HG03066 (cell line): ENCODE data around the gene FANCL.
"Not testable (repeated sequence)": the region's sequence is repeated elsewhere in the genome, so short reads cannot be mapped to it uniquely, and the experiment has no call there.

Source experiments
- ATAC-seq: cut with Tn5 transposase; IDR thresholded peaks from one replicate; pipeline ENCODE4 v1.9.1; 2021; ENCODE audit warnings: low read depth; ENCODE audit not compliant: unreplicated experiment

Gene FANCL

DNA sequence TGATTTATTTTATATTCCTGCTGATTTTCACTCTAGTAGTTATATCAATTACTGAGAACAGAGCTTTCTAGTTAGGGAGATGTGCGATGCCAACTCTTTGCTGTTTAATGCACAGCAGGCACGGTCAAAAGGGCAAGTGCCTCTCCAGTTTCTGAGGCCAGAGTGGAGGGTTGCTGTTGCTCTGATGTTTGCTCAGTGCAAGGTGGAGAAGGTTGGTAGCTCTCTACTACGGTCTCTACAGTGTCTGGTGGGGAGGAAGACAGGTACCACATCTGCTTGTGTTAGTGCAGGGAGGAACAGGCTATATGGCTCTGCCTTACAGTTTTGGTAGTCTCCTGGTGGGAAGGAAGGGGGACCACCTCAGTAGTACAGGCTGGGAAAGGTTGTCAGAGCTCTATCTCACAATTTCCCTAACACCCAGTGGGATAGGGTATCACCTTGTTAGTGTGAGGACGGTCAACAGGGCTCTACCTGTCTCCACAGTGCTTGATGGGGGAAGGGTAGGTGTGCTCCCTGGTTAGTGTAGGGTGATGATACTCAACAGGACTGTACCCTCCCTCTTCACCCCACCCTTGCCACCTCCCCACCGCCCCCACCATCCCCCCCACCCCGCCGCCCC lies 85.9 kb downstream of the FANCL start:
- no peak for ATAC-seq

DNA sequence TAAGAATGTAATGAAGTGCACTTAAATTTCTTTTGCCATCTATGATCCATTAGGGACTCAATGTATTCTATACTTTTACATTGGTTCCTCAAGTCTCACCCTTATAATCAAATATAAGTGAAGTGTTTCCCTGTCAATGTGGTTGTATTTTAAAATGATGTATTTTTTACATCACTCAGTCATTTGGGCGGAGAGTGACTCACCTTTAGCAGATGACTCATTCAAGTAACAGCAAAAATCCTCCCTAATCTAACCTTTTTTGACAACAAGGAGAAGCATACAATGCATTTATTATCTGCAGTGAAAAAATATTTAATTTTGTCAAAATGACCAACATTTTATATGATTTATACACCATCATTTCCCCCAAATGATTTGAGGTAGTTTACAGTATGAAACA lies 94.4 kb downstream of the FANCL start:
- ATAC-seq = no peak

DNA sequence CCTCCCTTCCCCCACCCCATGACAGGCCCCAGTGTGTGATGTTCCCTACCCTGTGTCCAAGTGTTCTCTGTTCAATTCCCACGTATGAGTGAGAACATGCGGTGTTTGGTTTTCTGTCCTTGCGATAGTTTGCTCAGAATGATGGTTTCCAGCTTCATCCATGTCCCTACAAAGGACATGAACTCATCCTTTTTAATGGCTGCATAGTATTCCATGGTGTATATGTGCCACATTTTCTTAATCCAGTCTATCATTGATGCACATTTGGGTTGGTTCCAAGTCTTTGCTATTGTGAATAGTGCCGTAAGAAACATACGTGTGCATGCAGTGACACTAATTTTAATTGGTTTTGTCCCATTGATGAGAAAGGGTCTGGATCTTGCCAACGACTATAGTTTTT lies 95.4 kb downstream of the FANCL start:
- ATAC-seq = not testable (repeated sequence)

- ATAC-seq = no peak
These were observed 100.5 kb downstream of the FANCL start for GRCh38 chr2:58140508-58141072.

- no peak for ATAC-seq
These were observed 102.6 kb downstream of the FANCL start for GRCh38 chr2:58138396-58139030.

GRCh38 chr2:58137856-58138255 lies 103.3 kb downstream of the FANCL start:
- no peak for ATAC-seq

GRCh38 chr2:58137221-58137620 lies 103.9 kb downstream of the FANCL start:
- no peak for ATAC-seq

- no peak for ATAC-seq
These were observed 105.3 kb downstream of the FANCL start for GRCh38 chr2:58135861-58136260.

GRCh38 chr2:58133395-58133794 lies 107.7 kb downstream of the FANCL start:
- ATAC-seq = no peak

- no peak for ATAC-seq
These were observed 109.7 kb downstream of the FANCL start for GRCh38 chr2:58131191-58132011.

DNA sequence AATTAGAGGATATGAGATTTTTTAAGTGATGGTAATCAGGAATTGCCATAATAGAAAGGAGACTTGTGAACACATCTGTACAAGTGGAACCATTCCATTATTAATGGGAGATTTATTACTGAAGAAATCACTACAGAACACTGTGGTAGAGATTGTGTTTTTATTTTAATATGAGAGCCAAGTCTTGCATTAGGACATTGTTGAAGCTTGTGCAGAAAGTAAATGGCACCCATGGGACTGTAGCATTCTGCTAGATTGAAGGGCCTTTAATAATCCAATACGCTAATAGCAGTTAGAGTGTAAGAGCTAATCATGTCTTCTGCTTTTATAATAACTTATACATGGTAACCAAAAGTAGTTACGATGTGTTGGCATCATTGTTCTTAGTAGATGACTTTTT lies 110.9 kb downstream of the FANCL start:
- ATAC-seq = no peak

GRCh38 chr2:58127111-58127510 lies 114.0 kb downstream of the FANCL start:
- no peak for ATAC-seq

- no peak for ATAC-seq
These were observed 118.6 kb downstream of the FANCL start for GRCh38 chr2:58122540-58122939.

GRCh38 chr2:58122040-58122439 lies 119.1 kb downstream of the FANCL start:
- no peak for ATAC-seq

DNA sequence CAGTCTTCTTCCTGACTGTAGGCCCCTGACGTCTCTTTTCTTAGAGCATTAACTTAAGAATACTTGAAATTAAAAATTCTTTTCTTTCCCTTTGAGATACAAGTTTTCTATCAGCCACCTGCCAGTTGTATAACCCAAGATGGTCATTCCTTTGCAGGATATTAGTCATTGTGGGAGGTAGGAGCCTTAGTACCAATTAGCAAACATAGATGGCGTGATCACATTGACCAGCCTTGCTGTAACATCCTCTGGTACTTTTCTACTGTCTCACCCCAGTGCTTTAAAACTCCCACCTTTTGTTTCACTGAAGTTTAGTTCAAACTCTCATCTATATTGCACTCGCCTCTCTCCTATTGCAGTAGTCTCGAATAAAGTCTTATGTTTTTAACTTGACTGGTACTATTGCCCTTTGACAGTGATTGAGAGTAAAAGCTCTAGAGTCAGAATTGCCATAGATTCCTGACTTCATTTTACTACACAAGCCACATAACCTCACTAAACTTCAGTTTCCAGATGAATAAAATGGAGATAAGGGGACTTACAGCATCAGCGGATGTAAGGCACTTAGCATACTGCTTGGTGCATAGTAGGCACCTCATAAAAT lies 120.4 kb downstream of the FANCL start:
- ATAC-seq = no peak

DNA sequence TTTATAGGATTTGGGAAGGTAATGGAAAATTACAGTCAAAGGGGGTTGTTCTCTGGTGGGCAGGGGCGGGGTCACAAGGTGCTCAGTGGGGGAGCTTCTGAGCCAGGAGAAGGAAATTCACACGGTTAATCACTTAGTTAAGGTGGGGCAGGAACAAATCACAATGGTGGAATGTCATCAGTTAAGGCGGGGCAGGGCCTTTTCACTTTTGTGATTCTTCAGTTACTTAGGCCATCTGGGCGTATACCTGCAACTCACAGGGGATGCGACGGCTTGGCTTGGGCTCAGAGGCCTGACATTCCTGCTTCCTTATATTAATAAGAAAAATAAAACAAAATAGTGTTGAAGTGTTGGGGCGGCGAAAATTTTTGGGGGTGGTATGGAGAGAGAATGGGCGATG lies 127.6 kb downstream of the FANCL start:
- ATAC-seq = not testable (repeated sequence)

- ATAC-seq = no peak
These were observed 130.4 kb downstream of the FANCL start for GRCh38 chr2:58110765-58111164.

DNA sequence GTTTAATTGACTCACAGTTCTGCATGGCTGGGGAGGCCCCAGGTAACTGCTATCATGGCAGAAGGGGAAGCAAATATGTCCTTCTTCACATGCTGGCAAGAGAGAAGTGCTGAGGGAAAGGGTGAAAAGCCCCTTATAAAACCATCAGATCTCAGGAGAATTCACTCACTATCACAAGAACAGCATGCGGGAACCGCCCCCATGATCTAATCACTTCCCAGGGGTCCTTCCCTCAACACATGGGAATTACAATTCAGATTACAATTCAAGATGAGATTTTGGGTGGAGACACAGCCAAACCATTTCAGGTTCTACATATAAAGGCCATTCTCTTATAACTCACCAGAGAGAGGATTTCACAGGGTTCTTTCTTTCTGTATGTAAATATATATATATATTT lies 131.6 kb downstream of the FANCL start:
- no peak for ATAC-seq
